ENCODE data around the gene MEGF6. TPM values are rescaled to one million over a fixed set of nuclear protein-coding genes. Genes with fewer than 3 reads are reported as not detected.

Gene MEGF6
- total and polyA plus RNA-seq, 2 of the 8 experiments (the other 6 are each of a cell fraction or from before 2014, with no cell fraction given), result 4.1 to 14.8 TPM

DNA sequence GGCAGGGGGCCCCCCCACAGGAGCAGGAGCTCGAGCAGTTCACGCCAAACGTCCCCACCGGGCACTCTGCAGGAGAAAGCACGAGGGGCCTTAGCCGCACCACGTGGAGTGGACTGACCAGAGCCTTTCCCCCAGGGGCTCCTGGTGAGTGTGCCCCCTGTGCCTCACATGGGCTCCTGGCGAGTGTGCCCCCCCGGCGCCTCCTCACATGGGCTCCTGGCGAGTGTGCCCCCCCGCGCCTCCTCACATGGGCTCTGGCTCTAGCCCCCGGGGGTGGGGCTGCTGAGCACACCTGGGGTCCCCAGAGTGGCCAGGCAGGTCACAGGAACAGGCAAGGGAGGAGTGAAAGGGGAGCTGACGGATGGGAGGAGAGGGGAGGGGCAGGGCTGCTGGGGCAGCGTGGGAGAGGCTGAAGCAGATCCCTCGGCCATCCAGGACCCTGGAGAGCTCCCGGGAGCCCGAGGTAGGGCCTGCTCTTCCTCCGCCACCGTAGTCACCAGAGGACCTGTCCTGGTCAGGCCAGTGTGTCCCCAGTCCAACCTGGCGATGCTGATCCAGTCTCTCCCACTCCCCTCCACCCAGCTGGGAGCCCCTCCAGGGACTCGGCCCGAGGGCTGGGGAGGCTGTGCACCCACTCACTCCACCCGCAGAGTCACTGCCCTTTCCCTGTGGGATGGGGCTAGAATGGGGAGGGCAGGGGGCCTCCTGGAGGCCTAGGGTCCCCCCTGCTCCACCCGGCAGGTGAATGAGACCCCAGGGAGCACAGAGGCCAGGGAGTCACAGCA is 109.3 kb downstream of the MEGF6 start (continued):
- TF ChIP-seq TAF7 (optimal IDR thresholded peaks at IDR 0.05; ENCODE audit: borderline replicate concordance, low read depth, low read length) (no peak), SAP30 (IDR thresholded peaks at IDR 0.05; ENCODE audit: insufficient read depth, insufficient replicate concordance, low read length) (peak; percentile 67), SUZ12 (IDR thresholded peaks at IDR 0.05; ENCODE audit: low read length) (no peak), SRF (IDR thresholded peaks at IDR 0.05; ENCODE audit: low read depth, low read length) (no peak), RXRA (IDR thresholded peaks at IDR 0.05; ENCODE audit: insufficient read depth, low read depth, low read length) (no peak), KDM4A (IDR thresholded peaks at IDR 0.05; ENCODE audit: low read depth, low read length, severe bottlenecking) (no peak), MAFK (IDR thresholded peaks at IDR 0.05; ENCODE audit: low read depth, low read length) (no peak)
- TF ChIP-seq, protein P1, sequence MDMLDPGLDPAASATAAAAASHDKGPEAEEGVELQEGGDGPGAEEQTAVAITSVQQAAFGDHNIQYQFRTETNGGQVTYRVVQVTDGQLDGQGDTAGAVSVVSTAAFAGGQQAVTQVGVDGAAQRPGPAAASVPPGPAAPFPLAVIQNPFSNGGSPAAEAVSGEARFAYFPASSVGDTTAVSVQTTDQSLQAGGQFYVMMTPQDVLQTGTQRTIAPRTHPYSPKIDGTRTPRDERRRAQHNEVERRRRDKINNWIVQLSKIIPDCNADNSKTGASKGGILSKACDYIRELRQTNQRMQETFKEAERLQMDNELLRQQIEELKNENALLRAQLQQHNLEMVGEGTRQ (IDR thresholded peaks at IDR 0.05; ENCODE audit: low read length), result no peak

Data from H1 (cell line).